ENCODE measurements around the gene NUP210L. TPM values are rescaled to one million over a fixed set of nuclear protein-coding genes. Genes with fewer than 3 reads are reported as not detected.
A peak's percentile ranks its signal among the peaks of the same experiment; 100 is the strongest.

Gene NUP210L
- total RNA-seq, 1 donor from 2014 or later = 0.22 TPM

DNA sequence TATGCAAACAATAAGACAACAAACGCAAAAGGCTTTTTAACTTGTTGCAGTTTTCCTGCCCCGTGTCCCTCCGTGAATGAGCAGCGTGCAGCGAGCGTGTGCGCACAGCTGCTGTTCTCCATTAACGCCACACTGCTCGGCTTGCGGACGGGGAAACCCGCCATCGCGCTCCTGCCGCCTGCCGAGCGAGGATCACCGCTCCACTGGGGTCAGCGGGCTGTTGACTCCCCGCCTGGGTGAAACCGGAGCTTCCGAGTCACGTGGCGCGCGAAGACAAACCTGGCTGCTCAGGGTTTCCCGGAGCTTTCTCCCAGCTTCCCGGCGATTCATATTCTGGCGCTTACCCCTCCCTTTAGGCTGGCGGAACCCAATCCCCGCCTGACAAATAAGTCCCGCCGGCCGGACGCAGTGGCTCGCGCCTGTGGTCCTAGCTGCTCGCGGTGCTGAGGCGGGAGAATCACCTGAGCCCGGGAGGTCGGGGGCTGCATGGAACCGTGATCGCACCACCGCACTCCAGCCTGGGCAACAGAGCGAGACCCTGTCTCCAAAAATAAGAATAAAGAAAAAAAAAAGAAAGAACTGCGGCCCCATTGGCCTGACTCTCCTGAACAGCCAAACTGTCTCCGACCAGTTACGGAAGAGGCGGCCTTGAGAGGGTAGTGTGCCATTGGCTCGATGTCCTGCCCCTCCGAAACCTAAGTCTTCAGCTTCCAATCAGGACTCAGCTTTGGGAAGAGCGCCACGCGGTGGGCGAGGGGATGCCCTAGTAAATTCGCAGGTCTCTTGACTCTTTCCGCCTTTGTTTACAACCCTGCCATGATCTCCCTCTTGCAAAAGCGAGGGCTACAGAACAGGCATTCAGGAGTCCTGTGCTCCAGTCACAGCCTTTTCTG is 187.5 kb downstream of the NUP210L start, which contains the start of gene CREB3L4:
Gene CREB3L4 (plus strand): TSS at position 796 of the 893 bp plus-strand sequence. CDS start 624 bp downstream, outside the sequence.
- POLR2A ChIA-PET = interaction anchor here (0.5 to 8.2 kb wide), 26 partner anchors 10 to 1507 kb away, joined by 3 to 230 read pairs (median 7); partner anchors contain the start of genes CHTOP, CRTC2, DENND4B and GATAD2B
- Mint-ChIP-seq H3K27ac (peak within 1 kb of the TSS; percentile 97), H3K36me3 (ENCODE audit: low read depth) (peaks cover 25% of the 10 kb centered on the region), H3K4me1 (peaks cover 62% of the 10 kb centered on the region), H3K27me3 (no peaks in the 10 kb centered on the region), H3K9me3 (no peaks in the 10 kb centered on the region), H3K4me3 (peak within 1 kb of the TSS; percentile 96)
- intact Hi-C loops (cut with micrococcal nuclease) = loop anchor here (1.0 kb wide), 5 partner anchors 9 to 44 kb away; partner anchors contain the start of genes CRTC2, DENND4B and JTB
- TF ChIP-seq, protein P1, sequence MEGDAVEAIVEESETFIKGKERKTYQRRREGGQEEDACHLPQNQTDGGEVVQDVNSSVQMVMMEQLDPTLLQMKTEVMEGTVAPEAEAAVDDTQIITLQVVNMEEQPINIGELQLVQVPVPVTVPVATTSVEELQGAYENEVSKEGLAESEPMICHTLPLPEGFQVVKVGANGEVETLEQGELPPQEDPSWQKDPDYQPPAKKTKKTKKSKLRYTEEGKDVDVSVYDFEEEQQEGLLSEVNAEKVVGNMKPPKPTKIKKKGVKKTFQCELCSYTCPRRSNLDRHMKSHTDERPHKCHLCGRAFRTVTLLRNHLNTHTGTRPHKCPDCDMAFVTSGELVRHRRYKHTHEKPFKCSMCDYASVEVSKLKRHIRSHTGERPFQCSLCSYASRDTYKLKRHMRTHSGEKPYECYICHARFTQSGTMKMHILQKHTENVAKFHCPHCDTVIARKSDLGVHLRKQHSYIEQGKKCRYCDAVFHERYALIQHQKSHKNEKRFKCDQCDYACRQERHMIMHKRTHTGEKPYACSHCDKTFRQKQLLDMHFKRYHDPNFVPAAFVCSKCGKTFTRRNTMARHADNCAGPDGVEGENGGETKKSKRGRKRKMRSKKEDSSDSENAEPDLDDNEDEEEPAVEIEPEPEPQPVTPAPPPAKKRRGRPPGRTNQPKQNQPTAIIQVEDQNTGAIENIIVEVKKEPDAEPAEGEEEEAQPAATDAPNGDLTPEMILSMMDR (IDR thresholded peaks at IDR 0.05) = no peak
- ATAC-seq (ENCODE audit: low read depth) (peak; percentile 85), DNase-seq (peak; percentile 72)
- CTCF ChIA-PET = interaction anchor here (0.6 to 4.1 kb wide), 11 partner anchors 9 to 290 kb away, joined by 3 to 28 read pairs (median 6); partner anchors contain the start of genes CRTC2, DENND4B, JTB and RAB13

DNA sequence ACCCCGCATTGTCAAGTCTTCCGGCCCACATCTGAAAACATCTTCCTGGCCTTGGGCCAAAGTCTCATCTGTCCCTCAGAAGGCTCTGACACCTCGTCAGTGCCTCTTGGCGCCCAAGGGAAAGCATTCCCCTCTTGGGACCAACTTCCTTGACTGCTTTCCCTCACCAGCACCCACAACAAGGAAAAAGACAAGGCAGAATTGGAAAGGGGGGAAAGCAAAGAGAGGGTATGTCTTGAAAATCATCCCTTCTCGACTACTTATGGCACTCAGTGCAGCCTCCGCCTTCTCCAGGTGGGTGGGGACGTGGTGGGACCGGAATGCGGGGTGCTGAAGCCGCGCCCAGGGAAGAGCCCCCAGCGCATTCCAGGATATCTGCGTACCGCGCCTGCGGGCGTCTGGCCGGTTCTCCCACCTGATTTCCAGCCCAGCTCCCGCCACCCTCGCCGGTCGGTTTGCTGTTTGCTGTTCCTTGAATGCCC is 191.0 kb downstream of the NUP210L start:
- DNase-seq (no peak), ATAC-seq (ENCODE audit: low read depth) (no peak)
- Mint-ChIP-seq H3K36me3 (ENCODE audit: low read depth) (peaks cover 56% of the 10 kb centered on the region), H3K9me3 (no peaks in the 10 kb centered on the region), H3K4me3 (peak overlapping the region; percentile 89), H3K27me3 (no peaks in the 10 kb centered on the region), H3K4me1 (peaks cover 81% of the 10 kb centered on the region), H3K27ac (peak overlapping the region; percentile 90)
- CTCF ChIA-PET = interaction anchor here (0.7 to 3.4 kb wide), 3 partner anchors 15 to 22 kb away, joined by 3 to 13 read pairs (median 12); partner anchors contain the start of genes DENND4B and RAB13
- TF ChIP-seq, protein P1 (IDR thresholded peaks at IDR 0.05) = no peak
- POLR2A ChIA-PET = interaction anchor here (0.7 to 8.2 kb wide), 13 partner anchors 10 to 330 kb away, joined by 3 to 230 read pairs (median 7); partner anchors contain the start of genes DENND4B, GATAD2B, JTB and RAB13
- intact Hi-C loops (cut with micrococcal nuclease) = loop anchor here (1.0 kb wide), 3 partner anchors 18 to 41 kb away; partner anchors contain the start of genes DENND4B and RAB13

DNA sequence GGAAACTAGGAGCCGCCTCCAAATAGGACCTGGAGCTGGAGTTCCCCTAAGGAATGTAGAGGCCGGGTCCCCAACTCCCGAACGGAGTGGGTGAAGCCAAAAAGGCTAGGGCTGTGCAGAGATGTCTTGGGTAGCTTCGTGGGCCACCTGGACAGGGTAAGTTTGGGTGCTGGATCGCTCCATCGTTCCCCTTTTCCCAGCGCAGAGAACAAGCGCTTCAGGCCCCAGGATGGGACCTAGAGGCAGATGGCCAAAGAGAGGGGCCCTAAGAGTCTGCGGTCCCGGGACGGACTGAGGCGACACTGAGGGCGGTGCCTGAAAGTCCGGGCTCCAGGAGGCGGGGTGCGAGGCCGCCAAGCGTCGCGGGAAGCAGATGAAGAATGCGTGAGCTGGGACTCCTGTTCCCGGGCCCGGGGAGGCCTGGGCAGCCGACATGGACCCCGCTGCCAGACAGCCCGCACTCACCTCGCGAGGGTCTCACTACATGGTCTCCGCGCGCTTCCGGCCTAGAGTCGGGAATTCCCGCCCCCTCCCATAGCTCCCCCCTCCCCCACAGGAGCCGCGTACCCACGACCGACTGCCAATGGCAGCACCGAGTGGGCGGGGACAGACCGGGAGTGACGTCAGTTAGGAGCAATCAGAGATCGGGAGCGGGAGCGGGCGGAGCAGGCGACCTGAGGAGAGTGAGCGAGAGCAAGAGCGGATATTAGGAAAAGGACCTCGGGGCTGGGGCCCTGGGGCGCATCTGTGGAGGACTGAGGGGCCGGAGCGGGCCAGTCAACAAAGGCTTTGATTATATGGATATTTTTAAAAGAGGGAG is 191.6 kb downstream of the NUP210L start, which contains the start of gene SLC39A1:
Gene SLC39A1 (minus strand): TSS at position 508 of the 820 bp plus-strand sequence. CDS start 822 bp downstream, outside the sequence.
- ChIA-PET POLR2A (interaction anchor here (0.6 to 8.2 kb wide), 20 partner anchors 9 to 422 kb away, joined by 3 to 230 read pairs (median 5); partner anchors contain the start of genes DENND4B, GATAD2B, INTS3 and JTB), CTCF (interaction anchor here (0.7 to 3.4 kb wide), 3 partner anchors 9 to 23 kb away, joined by 3 to 13 read pairs (median 12); partner anchors contain the start of genes DENND4B and RAB13)
- ATAC-seq (ENCODE audit: low read depth) (peak; percentile 49), DNase-seq (peak; percentile 93)
- peak within 1 kb of the TSS; percentile 90 for H3K27ac Mint-ChIP-seq
- intact Hi-C loops (cut with micrococcal nuclease) = loop anchor here (1.0 kb wide), 3 partner anchors 17 to 40 kb away; partner anchors contain the start of genes DENND4B and RAB13
- peaks cover 79% of the 10 kb centered on the region for H3K4me1 Mint-ChIP-seq
- no peaks in the 10 kb centered on the region for H3K27me3 Mint-ChIP-seq
- H3K4me3 Mint-ChIP-seq = peak within 1 kb of the TSS; percentile 89
- TF ChIP-seq, protein P1 (IDR thresholded peaks at IDR 0.05) = no peak
- no peaks in the 10 kb centered on the region for H3K9me3 Mint-ChIP-seq
- H3K36me3 Mint-ChIP-seq (ENCODE audit: low read depth) = peaks cover 61% of the 10 kb centered on the region

DNA sequence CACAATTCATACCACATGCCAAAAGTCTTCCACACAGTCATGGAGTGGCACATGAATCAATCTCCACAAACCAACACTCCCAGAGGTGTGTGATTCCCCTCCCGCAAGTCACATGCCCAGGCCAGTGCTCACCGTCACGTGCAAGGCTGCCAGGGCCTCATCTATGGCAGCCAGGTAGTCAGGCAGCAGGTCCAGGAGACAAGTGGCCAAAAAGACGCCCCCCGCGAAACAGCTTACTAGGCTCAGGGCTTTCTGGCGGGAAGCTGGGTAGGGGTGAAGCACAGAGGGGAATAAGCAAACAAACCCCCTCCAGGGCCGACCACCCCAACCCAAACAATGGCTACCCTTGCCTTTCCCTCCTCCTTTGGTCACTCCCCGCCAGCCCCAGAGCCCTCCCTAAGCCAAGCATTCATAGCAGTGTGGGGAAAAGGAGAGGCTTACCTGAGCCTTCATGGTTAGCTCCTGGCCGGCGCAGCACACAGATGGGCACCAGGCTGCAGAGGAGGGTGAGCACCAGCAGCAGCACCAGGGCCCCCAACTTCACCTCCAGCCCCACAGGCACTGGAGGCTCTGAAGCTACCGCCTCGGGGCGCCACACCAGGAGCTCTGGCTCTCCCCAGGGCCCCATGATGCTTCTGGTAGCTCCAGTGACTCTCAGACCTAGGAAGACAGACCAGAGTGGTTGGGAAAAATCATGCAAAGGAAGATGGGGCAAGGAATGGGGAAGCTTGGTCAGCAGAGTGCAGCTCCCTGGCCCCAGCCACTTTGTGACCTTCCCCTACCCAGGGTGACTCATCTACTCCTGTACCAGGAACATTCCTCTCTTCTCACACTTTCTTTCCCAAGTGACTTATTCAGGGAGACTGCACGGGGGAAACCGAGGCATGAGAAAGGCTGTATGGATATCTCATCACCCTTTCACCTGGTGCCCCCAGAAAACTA is 192.5 kb downstream of the NUP210L start:
- intact Hi-C loops (cut with micrococcal nuclease) = loop anchor here (1.0 kb wide), 3 partner anchors 16 to 39 kb away; partner anchors contain the start of genes DENND4B and RAB13
- Mint-ChIP-seq H3K27ac (peak overlapping the region; percentile 90), H3K9me3 (no peaks in the 10 kb centered on the region), H3K27me3 (no peaks in the 10 kb centered on the region), H3K4me1 (peaks cover 72% of the 10 kb centered on the region), H3K36me3 (ENCODE audit: low read depth) (peaks cover 65% of the 10 kb centered on the region), H3K4me3 (peak overlapping the region; percentile 89)
- ChIA-PET POLR2A (interaction anchor here (0.6 to 8.2 kb wide), 17 partner anchors 8 to 423 kb away, joined by 3 to 230 read pairs (median 6); partner anchors contain the start of genes DENND4B, GATAD2B, INTS3 and JTB), CTCF (interaction anchor here (0.7 to 3.4 kb wide), 3 partner anchors 10 to 24 kb away, joined by 3 to 13 read pairs (median 12); partner anchors contain the start of genes DENND4B and RAB13)
- DNase-seq (no peak), ATAC-seq (ENCODE audit: low read depth) (no peak)
- TF ChIP-seq, protein P1 (IDR thresholded peaks at IDR 0.05) = no peak

Measured in activated B cell treated with CpG ODN at 0.5 μM for 24 hours (primary cell).